C4-2B (cell line): ENCODE results near the gene ARL15.

ENCODE experiments used
- H3K27ac ChIP-seq: fragments of 450-650 bp; 2 replicates; pipeline ENCODE4 v1.5.1; 2017
- ZFX ChIP-seq: fragments of 450-650 bp; IDR thresholded peaks from 2 replicates; pipeline ENCODE4 v1.6.1; 2017
- TF ChIP-seq, protein P1 (sequence below): fragments of 450-650 bp; conservative IDR thresholded peaks from 2 replicates; pipeline ENCODE4 v1.5.1; 2017; ENCODE audit warnings: mild to moderate bottlenecking

ARL15 gene

DNA sequence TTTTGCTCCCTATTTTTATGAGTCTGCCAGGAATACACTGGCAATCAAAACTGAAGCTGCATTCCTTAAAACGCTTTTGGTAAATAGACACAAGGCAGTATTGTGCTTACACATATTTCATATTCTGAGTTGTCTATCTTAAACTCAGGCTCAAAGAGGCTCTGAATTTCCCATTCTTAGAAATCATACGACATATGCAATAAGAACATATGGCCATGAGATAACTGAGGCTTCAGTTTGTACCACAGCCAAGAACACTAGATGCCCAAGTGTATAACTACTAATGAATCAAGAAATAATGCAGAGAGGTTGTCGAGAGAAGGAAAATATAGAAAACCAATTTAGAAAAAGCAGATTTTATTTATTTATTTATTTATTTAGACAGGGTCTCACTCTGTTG lies 392.5 kb downstream of the ARL15 start:
- TF ChIP-seq ZFX = no peak
- TF ChIP-seq, protein P1, sequence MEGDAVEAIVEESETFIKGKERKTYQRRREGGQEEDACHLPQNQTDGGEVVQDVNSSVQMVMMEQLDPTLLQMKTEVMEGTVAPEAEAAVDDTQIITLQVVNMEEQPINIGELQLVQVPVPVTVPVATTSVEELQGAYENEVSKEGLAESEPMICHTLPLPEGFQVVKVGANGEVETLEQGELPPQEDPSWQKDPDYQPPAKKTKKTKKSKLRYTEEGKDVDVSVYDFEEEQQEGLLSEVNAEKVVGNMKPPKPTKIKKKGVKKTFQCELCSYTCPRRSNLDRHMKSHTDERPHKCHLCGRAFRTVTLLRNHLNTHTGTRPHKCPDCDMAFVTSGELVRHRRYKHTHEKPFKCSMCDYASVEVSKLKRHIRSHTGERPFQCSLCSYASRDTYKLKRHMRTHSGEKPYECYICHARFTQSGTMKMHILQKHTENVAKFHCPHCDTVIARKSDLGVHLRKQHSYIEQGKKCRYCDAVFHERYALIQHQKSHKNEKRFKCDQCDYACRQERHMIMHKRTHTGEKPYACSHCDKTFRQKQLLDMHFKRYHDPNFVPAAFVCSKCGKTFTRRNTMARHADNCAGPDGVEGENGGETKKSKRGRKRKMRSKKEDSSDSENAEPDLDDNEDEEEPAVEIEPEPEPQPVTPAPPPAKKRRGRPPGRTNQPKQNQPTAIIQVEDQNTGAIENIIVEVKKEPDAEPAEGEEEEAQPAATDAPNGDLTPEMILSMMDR = no peak
- H3K27ac ChIP-seq = no peak overlapping the region

DNA sequence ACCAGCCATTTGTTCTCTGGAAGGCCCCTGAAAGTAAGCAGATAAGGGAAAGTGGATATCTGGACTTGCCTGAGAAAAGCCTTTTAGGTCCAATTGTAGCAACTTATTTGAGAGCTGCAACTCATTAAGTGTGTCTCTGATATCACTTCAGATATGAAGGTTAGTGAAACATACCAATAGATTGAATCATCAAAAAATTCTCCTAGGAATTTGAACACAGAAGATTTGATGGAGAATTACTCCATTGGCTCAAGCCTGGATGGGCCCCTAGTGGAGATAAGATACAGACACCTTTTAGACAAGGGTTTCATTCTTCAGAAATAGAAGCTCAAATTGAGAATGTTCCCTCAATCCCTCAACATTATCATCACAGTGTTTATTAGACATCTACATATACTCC lies 393.3 kb downstream of the ARL15 start:
- TF ChIP-seq ZFX = no peak
- TF ChIP-seq, protein P1 = peak; percentile 11; the same call in 1 of the 2 replicates
- no peak overlapping the region for H3K27ac ChIP-seq

DNA sequence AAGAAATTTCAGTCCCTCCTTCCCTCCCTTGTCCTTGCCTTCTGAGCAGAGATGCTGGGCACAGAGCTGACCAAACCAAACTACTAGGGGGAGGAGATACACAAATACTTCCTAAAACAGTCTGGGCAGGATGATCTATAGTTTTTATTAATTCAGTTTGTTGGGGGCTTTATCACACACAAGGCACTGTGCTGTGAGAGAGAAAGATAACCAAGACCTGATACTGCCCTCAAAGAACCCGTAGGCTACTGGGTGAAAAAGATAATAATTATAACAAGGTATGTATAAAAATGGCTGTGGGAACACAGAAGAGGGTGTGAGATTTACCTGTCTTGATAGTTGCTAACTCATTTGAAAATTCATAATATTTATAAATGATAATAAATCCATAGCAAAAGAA lies 395.3 kb downstream of the ARL15 start:
- TF ChIP-seq, protein P1 = no peak
- TF ChIP-seq ZFX = no peak
- H3K27ac ChIP-seq = no peak overlapping the region

DNA sequence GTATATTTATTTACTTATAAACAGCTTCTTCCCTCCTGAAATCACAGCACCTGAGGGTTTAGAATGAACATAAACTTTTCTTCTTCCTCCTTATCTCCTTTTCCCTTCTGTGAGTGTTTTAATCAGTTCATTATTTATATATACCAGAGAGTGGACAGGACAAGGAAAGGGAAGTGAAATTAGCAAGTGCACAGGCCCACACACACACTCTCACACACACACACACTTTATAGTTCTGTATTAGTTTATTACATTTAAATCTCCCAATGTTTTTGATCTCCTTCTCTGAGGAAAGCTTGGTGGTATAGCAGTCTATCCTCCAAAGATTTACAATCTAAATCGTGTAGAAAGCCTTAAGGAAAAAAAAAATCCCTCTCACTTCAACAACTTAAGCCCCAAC lies 396.4 kb downstream of the ARL15 start:
- TF ChIP-seq ZFX = no peak
- TF ChIP-seq, protein P1 = no peak
- no peak overlapping the region for H3K27ac ChIP-seq

DNA sequence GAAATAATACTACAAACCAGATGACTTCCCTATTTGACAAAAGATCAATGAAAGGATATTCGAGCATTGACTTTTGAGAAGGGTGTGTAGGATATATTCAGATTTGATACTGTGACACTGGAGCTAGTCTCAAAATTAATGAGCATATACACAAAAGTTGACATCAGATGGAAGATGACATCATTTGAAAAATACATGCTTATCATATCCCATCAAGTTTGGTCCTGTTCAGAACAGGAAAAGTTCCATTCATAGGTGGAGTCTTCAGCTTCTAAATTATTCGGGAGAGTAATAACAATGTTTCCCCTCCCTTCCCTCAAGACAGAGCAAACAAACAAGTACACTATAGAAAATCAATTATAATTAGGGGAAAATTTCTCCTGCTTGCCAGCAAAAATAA lies 401.6 kb downstream of the ARL15 start:
- TF ChIP-seq, protein P1 = no peak
- TF ChIP-seq ZFX = no peak
- no peak overlapping the region for H3K27ac ChIP-seq

DNA sequence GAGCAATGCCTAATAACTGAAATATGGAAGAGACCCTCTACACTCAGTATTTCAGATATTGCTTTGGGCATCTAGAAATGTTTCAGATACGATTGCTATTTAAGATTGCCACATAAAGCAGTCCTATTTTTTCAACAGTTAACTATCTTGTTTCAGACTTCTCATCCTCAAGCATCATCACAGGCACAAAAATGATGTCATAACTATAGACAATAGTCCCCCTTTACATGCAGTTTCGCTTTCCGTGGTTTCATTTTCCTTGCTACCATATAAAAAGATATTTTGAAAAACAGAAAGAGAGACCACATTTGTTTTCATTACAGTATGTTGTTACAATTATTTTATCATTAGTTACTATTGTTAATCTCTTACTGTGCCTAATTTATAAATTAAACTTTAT lies 402.5 kb downstream of the ARL15 start:
- TF ChIP-seq, protein P1 = no peak
- no peak for TF ChIP-seq ZFX

DNA sequence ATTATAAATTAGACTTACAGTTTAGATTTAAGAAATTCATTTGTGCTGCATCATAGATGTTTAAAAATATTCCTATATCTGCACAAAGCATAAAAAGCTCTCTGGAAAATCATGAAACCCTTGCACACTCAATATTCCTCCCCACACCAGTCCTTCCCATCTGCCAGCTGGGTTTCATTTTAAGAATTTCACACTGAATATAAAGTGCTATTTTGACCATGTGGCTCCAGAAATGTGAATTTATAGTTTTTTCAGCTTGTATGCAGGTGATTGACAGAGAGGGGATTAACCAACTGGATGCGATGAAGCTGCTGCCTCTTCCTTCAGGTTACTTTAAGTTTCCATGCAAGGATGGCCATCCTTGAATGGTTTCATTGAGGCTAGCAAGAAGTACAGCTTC lies 403.6 kb downstream of the ARL15 start:
- TF ChIP-seq, protein P1 = no peak
- TF ChIP-seq ZFX = no peak
- no peak overlapping the region for H3K27ac ChIP-seq

More for the DNA sequence above, 402.5 kb downstream of the ARL15 start:
- H3K27ac ChIP-seq = no peak overlapping the region
